RWPE1 (cell line): ENCODE measurements around the gene OLIG2.

ENCODE experiments used
- CTCF ChIA-PET: fragments of 350-600 bp; sonication (Branson Sonifier 250); formaldehyde crosslinking; extraction: SDS; loops from one replicate; lab custom pipeline; 2021; lab: Yijun Ruan, JAX
- POLR2A ChIA-PET: fragments of 400-600 bp; formaldehyde crosslinking; extraction: SDS; loops from one replicate; lab custom pipeline; 2020; ENCODE audit warnings: antibody characterized with exemption; ENCODE audit not compliant: low non-redundant PET; lab: Yijun Ruan, JAX
- DNase-seq: peaks from one replicate; pipeline ENCODE4 v3.0.0; 2012; ENCODE audit warnings: low spot score
- H3K27ac ChIP-seq: fragments of 450-650 bp; 2 replicates; pipeline ENCODE4 v1.5.1; 2017
- TF ChIP-seq, protein P1 (sequence below): fragments of 450-650 bp; conservative IDR thresholded peaks from 2 replicates; pipeline ENCODE4 v1.5.1; 2017; ENCODE audit warnings: low read depth, mild to moderate bottlenecking

Gene OLIG2

DNA sequence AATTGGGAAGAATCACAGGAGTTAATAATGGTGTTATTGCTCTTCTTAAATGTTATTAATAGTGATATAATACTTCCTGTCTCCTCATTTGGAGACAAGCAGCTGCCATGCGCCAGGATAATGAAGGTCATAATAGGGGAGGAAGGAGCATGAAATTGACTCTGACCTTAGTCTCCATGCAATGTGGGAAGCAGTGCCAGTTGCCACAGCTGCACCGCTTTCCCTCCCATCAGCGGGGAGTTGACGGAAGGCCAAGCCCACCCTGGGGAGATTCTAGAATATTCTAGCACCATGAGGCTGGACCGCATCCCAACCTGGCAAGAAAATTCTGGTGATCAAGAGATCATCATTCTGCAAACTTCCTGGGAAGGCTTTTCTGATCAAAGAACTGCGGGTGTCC is 33.2 kb downstream of the OLIG2 start:
- DNase-seq: no peak
- ChIA-PET POLR2A (no interaction called here), CTCF (no interaction called here)
- TF ChIP-seq, protein P1, sequence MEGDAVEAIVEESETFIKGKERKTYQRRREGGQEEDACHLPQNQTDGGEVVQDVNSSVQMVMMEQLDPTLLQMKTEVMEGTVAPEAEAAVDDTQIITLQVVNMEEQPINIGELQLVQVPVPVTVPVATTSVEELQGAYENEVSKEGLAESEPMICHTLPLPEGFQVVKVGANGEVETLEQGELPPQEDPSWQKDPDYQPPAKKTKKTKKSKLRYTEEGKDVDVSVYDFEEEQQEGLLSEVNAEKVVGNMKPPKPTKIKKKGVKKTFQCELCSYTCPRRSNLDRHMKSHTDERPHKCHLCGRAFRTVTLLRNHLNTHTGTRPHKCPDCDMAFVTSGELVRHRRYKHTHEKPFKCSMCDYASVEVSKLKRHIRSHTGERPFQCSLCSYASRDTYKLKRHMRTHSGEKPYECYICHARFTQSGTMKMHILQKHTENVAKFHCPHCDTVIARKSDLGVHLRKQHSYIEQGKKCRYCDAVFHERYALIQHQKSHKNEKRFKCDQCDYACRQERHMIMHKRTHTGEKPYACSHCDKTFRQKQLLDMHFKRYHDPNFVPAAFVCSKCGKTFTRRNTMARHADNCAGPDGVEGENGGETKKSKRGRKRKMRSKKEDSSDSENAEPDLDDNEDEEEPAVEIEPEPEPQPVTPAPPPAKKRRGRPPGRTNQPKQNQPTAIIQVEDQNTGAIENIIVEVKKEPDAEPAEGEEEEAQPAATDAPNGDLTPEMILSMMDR: no peak
- no peak overlapping the region for H3K27ac ChIP-seq

DNA sequence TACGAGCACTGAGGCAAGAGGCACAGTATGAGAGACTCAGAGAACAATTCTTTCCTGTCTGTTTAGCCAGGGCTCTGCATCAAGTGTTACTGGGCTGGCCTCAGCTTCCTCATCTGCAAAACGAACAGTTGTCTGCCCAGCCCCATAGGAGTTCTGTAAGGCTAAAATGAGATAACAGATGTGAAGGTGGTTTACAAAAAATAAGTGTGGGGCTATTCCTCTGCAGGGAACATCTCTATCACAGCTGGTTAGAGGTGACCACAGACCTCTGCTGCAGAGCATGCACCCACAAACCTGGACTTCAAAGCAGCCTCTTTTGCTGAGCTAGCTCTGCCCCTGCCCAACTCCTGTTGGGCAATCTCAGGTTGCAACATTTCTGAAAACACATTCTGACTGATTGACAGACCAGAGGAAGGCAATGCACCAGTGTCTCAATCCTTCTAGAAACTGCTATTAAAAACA is 33.7 kb downstream of the OLIG2 start:
- POLR2A ChIA-PET: no interaction called here
- no peak overlapping the region for H3K27ac ChIP-seq
- CTCF ChIA-PET: no interaction called here
- DNase-seq: no peak
- TF ChIP-seq, protein P1: no peak

DNA sequence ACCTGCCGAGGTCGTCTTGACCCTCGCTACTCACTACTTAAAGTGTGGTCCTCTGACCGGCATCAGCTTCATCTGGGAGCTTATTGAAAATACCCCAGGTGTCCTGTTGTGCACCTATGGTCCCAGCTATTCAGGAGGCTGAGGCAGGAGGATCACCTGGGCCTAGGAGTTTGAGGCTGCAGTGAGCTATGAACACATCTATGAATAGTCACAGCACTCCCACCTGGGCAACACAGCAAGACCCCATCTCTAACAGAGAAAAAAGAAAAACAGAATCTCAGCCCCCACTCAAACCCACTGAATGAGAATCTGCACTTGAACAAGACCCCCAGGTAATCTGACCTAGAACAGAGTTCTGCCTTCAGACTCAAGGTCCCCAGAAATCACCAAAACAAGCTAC is 35.5 kb downstream of the OLIG2 start:
- ChIA-PET POLR2A (no interaction called here), CTCF (no interaction called here)
- H3K27ac ChIP-seq: no peak overlapping the region
- TF ChIP-seq, protein P1: no peak
- DNase-seq: no peak

DNA sequence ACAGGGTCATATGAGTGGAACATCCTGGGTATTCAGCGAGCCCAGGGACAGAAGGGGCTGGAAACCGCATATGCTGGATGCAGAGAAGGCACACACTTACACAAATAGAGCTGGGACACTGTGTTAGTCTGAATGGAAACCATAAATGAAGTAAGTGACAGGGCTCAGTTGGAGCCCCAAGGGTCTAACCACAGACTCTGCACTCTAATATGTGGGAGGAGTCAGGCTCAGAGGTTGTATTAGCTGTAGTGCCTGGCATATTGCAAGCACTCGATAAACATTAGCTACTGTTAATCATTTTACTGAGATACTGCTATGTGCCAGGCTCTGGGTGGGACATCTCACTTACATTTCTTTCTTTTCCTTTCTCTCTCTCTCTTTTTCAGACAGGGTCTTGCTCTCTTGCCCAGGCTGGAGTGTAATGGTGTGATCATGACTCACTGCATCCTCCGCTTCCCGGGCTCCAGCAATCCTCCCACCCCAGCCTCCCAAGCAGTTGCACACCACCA is 37.7 kb downstream of the OLIG2 start:
- H3K27ac ChIP-seq: no peak overlapping the region
- CTCF ChIA-PET: interaction anchor here (0.5 kb wide), 1 partner anchor 1282 kb away, joined by 3 read pairs; no protein-coding TSS in a partner anchor
- DNase-seq: no peak
- POLR2A ChIA-PET: no interaction called here
- TF ChIP-seq, protein P1: no peak

DNA sequence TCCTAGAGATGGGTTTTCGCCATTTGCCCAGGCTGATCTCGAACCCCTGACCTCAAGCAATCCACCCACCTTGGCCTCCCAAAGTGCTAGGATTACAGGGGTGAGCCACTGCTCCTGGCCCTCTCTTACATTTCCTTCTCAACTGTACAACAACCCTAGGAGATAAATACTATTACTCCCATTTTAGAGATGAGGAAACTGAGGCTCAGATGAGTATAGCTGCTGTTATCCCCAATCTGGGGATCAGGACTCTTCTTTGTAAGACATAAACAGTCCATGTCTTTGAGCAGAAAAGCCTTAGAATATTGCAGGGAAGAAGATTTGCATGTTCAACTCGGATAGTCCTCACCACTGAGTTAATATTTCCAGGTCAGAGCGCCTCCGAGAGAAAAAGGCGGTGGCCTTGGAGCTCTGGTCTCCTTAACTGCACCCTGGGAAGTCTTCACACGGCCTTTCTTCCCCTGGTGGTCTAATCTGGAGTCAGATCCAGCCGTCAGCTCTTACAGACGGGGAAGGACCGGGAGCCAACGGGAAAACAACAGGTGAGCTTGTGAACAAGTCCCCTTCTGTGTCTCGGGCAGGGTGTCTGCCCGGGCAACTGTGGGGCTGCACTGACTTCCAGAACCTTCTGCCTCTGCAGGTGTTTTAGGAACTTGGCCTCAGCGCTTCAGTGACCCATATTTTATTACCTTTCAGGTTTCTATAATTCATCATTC is 38.3 kb downstream of the OLIG2 start:
- CTCF ChIA-PET: no interaction called here
- TF ChIP-seq, protein P1: no peak
- DNase-seq: no peak
- POLR2A ChIA-PET: no interaction called here
- no peak overlapping the region for H3K27ac ChIP-seq

DNA sequence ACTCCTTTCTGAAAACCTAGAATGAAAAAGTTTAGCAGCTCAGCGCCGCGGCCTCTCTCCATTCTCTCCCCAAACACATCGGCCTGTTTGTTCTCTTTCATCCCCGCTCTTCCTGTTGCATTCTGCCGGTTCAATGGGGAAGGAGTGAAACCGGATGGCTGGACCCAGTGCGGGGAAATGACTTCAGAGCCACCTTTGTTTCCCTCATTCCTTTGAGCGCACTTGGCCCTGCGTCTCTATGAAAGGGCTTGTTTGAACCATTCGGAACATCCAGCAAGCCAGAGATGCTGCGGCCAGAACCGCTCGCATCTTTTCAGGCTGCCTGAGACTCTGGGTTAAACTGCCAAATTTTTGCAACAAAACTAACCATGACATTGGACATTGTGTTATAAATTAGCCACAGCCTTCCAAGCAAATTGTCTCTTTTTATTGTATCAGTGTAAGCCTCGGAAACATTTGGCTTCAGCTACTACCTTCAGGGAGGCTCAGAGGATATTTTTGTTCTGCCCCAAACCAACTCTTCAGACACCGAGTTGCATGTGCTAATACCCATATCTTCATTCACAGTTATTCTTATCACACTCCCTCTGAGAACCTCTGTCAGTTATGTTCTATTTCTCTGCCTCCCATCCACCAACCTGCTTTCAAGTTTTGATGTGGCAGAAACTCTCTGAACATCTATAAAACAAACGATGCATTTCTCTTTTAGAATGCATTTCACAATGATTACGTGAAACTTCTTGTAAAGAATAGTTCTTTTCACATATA is 39.1 kb downstream of the OLIG2 start:
- CTCF ChIA-PET: no interaction called here

More for the DNA sequence above, 39.1 kb downstream of the OLIG2 start:
- TF ChIP-seq, protein P1: no peak
- H3K27ac ChIP-seq: no peak overlapping the region
- no peak for DNase-seq
- POLR2A ChIA-PET: no interaction called here
